Prostate gland (tissue), 1 donor: ENCODE data around the gene WDR90.

Experiments
- POLR2A ChIP-seq: fragments of 450-650 bp; IDR thresholded peaks from one replicate; pipeline ENCODE4 v1.6.1; 2016; ENCODE audit warnings: antibody characterized with exemption, mild to moderate bottlenecking
- POLR2AphosphoS5 ChIP-seq: sonication (generic); formaldehyde crosslinking; IDR thresholded peaks from one replicate; pipeline ENCODE4 v1.6.1; 2017; ENCODE audit warnings: antibody characterized with exemption

- TF ChIP-seq POLR2A: no peak
- no peak for TF ChIP-seq POLR2AphosphoS5
These were observed 16.5 kb upstream of the WDR90 start for GRCh38 chr16:632486-633335.
